NCI-H69 (cell line): ENCODE results near the gene SLC25A48.

Experiments
- DNase-seq: peaks from one replicate; lab custom pipeline; 2025; lab: John Stamatoyannopoulos, UW

Gene SLC25A48

DNA sequence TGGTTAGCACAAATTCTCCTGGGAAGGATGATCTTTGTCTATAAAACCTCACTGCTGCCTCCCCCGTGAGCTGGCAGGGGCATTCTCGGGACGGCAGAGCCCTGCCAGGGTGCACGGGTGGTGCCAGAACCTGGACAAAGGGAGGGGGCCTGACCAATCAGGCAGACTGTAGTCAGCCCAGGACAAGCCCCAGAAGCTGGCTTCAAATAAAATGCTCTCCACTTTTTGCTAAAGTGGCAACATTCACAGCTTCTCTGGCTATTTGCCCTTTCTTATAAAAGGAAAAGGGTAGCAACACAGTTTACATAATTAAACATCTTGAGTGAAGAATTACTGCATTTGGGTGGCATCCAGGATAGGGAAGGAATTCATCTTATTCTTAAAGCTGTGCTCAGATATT is 46.8 kb downstream of the SLC25A48 start:
- DNase-seq: no peak

DNA sequence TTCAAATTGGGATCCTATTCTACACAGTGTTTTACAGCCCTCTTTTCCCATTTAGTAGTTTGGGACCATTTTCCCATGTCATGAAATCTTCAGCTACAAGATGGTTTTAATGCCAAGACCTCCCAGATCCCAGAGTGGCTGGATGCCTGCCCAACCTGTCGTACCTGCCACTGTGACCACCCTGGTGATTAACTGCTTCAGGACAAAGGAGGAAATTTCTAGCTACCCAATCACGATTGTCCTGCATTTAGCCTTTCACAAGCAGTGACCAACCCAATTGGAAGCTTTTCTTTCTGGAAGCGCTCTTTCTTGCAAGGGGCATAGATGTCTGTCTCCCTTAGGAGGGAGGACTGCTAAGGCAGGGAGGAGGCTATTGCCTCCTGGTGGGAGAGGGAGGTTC is 47.4 kb downstream of the SLC25A48 start:
- peak; percentile 10 for DNase-seq

GRCh38 chr5:135883026-135883425 is 48.6 kb downstream of the SLC25A48 start:
- no peak for DNase-seq

DNA sequence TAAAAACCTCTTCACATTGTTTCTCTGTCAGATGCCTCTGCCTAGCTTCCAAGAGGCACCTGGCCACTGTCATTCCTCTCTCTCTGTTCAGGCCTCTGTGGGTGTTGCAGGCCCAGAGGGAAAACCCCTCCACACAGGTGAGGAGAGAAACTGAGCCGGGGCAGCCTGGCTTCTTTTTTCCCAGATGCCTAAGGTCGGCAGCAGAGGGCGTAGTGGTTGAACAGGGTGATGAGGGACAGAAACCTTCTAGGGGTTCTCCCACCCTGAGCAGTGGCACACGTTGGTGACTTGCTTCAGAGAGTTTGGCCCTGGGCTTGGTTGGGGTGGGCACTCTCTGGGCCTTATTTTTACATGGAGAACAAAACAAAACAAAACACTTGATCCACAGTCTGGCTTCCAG is 49.0 kb downstream of the SLC25A48 start:
- peak; percentile 9 for DNase-seq

DNA sequence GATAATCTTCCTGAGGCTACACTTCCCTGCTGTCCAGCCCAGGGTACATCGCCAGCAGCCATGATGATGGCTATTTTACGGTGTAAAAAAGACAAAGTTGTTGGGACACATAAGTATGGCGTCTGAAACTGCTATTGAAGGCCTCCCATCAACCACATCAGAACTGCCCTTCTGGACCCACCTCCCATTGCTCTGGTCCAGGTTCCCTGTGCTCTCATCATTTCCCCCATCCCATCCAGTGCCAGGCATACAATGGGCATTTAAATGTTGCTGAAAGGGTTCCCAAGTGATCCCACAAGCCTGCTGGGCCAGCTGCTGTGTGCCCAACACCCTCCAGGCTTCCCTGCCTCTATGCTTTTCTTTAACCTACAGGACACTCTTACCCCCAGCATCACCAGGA is 50.6 kb downstream of the SLC25A48 start:
- DNase-seq: no peak

DNA sequence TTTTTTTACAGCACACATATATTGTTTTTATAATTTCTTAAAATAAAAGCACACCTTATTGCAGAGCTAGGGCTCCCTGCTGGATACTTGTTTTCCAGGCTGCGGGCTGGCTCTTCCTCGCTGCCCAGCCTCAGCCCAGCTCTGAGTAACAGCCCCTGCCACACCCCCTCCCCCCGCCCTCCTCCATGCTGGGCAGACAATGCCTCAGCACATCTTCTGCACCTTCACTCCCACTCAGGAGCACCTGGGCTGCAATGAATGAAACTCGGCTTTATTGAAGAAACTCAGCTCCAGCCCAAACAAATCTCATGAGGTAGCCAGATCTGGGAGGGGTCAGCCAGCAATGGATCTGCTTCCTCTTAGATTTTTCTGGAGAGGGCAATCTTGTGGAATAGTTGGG is 51.7 kb downstream of the SLC25A48 start:
- no peak for DNase-seq

DNA sequence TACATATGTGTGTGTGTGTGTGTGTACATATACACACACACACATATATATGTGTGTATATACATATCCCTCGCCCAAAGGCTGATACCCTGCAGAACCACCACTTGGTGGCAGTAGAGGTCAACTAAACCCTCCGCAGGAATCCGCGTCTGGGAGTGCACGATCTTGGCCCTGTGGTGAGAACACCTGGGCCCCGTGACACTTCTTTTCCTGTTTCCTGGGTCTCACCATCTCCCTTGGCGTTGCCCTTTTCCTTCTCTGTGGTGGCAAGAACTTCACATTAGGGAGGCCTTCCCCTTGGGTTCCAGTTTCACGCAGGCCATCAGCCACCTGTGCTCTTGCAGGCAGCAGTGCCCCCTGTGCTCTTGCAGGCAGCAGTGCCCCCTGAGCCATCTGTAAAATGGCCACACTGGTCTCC is 53.0 kb downstream of the SLC25A48 start:
- DNase-seq: peak; percentile 83

GRCh38 chr5:135887881-135888614 is 53.6 kb downstream of the SLC25A48 start:
- no peak for DNase-seq

- DNase-seq: no peak
Measured at GRCh38 chr5:135890296-135890695, 55.8 kb downstream of the SLC25A48 start.

DNA sequence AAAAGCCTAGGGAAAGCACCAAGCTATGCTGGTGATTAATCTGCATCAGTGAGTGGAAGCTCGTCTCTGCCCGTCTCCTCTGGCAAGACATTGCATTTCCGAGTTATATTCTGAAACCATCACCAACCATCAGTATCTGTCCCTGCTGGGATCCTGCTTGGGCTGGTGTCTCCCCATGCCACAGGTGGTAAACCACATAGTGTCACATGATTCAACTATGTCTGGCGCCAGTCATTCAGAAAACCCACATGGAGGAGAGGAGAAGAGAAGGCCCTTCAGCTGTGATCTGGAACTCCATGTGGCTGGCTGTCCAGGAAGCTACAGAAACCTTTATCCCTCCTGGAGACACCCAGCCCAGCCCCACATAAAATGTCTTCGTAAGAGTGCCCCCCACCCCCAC is 56.4 kb downstream of the SLC25A48 start:
- DNase-seq: peak; percentile 35

- DNase-seq: peak; percentile 44
Measured at GRCh38 chr5:135891268-135891667, 56.8 kb downstream of the SLC25A48 start.

- DNase-seq: peak; percentile 51
Measured at GRCh38 chr5:135891791-135892190, 57.3 kb downstream of the SLC25A48 start.

GRCh38 chr5:135894276-135894675 is 59.8 kb downstream of the SLC25A48 start:
- DNase-seq: no peak

DNA sequence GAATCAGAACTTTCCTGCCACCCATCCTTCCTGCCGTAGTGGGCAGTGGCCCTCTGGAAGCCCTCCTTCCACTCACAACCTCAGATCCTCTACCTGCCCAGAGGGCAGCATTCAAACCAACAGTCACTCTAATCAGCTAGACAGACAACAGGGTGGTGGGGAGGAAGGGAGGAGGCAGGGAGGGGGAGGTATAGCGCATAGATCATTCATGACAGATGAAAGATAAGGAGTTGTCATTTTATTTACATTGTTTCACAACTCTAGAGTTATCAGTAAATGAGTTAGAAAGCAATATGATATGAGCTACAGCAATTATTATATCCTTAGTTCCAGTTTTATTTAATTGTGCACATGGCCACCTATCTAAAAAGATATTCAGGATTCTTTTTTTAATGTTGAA is 60.3 kb downstream of the SLC25A48 start:
- DNase-seq: no peak

DNA sequence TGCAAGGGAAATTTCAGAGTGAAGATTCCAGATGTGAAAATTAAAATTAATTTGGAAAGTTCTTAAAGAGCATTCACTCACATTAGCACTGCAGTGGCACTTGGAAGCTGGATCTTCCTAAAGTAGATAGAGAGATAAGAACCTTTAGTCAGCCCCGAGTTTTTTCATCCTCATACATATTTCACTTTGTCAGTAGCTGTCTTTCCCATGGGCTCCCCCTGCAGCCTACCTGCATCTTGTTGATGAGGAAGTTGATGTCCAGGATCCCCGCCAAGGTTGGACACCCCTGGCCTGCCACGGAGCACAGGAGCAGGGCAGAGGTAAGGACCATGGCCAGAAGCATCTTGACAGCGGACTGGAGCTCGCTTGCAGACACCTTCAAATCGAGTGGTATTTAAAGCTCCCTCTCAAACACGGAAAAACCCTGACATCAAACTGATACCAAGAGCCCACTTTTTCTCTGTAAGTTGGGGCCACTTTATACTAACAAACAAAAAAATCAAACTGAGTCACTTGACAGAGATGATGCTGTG is 61.1 kb downstream of the SLC25A48 start, which contains the start of gene IL9:
Gene IL9, minus strand, starts transcription at position 368 of the 533 bp plus-strand sequence. Its CDS starts 25 bp downstream, at position 343.
- DNase-seq: no peak

DNA sequence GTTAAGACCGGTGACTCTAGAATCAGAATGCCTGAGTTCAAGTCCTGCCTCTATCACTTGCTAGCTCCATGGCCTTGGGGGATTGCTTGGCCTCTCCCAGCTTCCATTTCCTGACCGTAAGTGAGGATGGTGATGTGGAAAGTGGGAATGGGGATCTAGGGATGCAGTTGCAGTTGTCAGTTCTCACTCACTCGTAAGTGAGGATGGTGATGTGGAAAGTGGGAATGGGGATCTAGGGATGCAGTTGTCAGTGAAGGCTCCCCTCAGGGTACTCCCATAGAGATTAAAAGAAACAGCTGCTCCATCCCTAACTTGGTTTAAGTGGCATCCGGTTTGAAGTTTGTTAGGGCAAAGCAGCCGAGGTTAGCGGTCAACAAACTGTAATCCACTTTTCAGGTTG is 64.2 kb downstream of the SLC25A48 start:
- no peak for DNase-seq

GRCh38 chr5:135900276-135900675 is 65.8 kb downstream of the SLC25A48 start:
- no peak for DNase-seq

DNA sequence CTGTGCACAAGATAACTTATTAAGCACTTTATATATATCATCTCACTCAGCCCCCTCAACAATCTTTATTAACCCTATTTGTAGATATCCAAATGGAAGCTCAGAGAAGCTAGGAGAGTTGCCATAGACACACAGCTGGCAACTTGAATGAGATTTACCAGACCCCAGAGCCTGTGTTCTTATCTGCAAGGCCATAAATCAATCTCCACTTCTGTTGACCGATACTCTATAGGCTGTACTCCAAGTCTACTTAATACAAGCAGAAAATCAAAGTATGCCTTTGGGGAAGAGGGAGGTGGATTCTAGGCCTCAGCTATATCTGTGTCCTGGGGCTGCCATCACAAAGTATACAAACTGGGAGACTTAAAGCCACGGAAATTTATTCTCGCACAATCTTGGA is 67.2 kb downstream of the SLC25A48 start:
- DNase-seq: no peak

- no peak for DNase-seq
Measured at GRCh38 chr5:135905144-135905543, 70.7 kb downstream of the SLC25A48 start.

DNA sequence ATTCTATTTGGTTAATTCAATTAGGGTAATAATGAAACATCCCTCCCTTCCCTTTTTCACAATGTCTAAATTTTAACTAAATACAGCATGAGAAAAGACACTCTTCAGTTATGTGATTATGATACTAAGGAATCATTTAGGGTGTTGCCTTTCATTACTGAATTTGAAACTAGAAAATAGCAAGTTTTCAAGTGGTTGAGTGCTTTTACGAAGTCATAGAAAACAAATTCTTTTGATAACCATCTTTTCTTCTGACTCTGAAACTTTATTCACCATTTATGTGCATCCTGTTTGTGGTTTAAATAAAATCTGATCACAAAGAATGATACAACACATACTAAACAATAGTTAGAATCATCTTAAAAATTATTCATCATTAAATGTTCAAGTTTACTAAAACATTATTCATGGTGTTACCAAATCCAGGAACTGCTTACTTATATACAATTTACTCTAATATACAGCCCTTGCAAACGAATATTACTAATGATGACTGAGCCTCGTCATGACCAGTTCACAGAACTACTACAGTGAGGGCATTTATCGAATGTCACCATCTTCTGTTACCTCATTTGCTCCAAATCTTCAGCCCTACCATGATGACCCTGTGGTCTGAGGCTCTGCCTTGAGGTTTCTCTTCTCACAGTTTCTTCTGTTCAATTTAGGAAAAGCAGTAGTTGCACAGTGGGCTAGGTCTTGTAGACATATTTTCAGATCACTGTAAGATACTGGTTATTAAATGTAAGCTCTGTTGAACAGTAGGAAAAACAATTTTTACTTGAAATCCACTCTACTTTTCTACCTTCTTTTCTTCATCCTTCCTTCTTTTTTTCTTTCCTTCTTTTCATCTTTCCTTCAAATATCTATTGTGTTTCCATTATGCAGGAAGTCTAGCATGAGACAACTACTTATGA is 79.5 kb downstream of the SLC25A48 start:
- DNase-seq: no peak

DNA sequence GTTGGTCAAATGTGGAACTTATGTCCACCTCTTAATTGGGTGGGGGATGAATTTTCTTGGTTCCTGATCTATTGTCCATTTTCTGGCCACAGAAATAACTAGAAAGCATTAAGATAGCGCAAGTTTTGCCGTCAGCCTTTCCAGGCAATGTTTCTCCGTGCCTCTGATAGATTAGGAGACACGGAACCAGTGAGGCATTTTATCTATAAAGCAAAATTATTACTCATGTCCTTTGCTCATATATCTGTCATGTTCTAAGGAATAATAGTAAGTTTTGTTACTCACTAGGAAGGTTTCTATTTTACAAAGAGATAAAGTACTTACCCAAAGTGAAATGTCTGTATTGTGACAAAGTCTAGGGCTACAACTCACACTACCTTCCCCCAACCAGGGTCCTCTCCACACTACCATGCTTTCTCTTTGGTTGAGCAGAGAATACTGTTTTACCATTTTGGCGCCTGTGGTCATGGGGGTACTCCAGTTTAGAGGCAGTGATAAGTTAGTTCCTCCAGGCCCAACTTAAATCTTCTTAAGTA is 81.1 kb downstream of the SLC25A48 start:
- no peak for DNase-seq

DNA sequence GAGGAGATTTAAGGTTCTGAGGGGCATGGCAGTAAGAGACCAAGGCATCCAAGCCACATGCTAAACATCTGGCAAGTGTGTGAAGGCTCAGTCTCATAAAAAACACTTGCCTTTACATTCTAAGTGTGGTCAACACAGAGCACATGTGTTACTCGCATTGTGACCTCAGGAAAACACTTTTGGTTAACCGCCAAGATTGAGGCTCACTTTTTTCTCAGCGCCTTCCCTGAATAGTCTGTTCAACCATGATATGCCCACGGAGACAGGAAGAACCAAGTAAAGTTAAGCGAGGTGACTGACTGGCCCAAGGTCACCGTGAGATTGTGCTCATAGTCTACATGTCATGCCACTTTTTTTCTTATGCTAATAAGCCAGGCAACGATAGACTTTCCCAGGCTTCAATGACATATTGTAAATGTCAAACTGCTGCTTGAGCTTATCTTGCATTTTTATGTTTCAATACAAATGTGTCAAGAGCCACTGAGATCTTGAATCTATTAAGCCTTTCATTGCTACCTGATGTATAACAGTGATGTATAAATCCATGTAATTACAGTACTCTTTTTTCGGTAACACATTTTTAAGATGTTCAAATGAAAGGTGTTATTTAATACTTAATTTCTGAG is 82.3 kb downstream of the SLC25A48 start:
- no peak for DNase-seq
